Measurements from ENCODE around the gene GNGT1.

DNA sequence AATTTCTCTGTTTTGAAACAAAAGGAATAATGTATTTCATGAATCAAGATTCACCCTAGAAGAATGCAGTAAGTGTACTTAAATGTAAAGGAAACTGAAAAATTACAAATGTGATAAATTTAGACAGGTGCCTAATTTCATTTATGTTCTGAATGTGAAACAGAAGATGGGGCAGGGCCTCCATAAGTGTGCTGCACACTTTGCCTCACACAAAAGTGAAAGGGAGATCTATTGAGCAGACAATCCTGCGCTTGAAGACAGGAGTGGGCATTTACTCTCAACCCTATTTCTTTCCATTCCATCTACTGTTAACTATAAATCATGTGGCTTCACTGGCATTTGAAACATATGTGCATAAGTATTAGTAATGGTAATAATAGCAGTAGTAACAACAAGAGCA lies 51.4 kb downstream of the GNGT1 start:
- TF ChIP-seq, protein P1, sequence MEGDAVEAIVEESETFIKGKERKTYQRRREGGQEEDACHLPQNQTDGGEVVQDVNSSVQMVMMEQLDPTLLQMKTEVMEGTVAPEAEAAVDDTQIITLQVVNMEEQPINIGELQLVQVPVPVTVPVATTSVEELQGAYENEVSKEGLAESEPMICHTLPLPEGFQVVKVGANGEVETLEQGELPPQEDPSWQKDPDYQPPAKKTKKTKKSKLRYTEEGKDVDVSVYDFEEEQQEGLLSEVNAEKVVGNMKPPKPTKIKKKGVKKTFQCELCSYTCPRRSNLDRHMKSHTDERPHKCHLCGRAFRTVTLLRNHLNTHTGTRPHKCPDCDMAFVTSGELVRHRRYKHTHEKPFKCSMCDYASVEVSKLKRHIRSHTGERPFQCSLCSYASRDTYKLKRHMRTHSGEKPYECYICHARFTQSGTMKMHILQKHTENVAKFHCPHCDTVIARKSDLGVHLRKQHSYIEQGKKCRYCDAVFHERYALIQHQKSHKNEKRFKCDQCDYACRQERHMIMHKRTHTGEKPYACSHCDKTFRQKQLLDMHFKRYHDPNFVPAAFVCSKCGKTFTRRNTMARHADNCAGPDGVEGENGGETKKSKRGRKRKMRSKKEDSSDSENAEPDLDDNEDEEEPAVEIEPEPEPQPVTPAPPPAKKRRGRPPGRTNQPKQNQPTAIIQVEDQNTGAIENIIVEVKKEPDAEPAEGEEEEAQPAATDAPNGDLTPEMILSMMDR (IDR thresholded peaks at IDR 0.05) = no peak
- TF ChIP-seq POLR2A (IDR thresholded peaks at IDR 0.05) (no peak), POLR2AphosphoS5 (IDR thresholded peaks at IDR 0.05) (no peak)
